Measurements from ENCODE around the gene CD4.

CD4 gene

GRCh38 chr12:6829536-6830220, 40.4 kb downstream of the CD4 start:
- peak; percentile 61 for DNase-seq

GRCh38 chr12:6830286-6830890, 41.1 kb downstream of the CD4 start:
- DNase-seq, result no peak

- DNase-seq, result no peak
Measured at GRCh38 chr12:6830999-6831398, 41.7 kb downstream of the CD4 start.

GRCh38 chr12:6831450-6831995, 42.2 kb downstream of the CD4 start:
- DNase-seq, result no peak

GRCh38 chr12:6832125-6832524, 42.8 kb downstream of the CD4 start:
- no peak for DNase-seq

GRCh38 chr12:6833189-6833890, 44.0 kb downstream of the CD4 start:
- no peak for DNase-seq

GRCh38 chr12:6834254-6834653, 44.9 kb downstream of the CD4 start:
- no peak for DNase-seq

GRCh38 chr12:6834873-6835272, 45.5 kb downstream of the CD4 start:
- DNase-seq, result no peak

- DNase-seq, result no peak
Measured at GRCh38 chr12:6836851-6837250, 47.5 kb downstream of the CD4 start.

GRCh38 chr12:6837370-6838060, 48.2 kb downstream of the CD4 start:
- no peak for DNase-seq

- DNase-seq, result no peak
Measured at GRCh38 chr12:6838854-6839253, 49.5 kb downstream of the CD4 start.

- DNase-seq, result peak; percentile 14
Measured at GRCh38 chr12:6839482-6840201, 50.3 kb downstream of the CD4 start.

- no peak for DNase-seq
Measured at GRCh38 chr12:6840330-6840729, 51.0 kb downstream of the CD4 start.

- no peak for DNase-seq
Measured at GRCh38 chr12:6840761-6841515, 51.6 kb downstream of the CD4 start, which contains the start of gene GNB3. GNB3 (plus strand) TSS chr12:6840925; CDS start chr12:6841288, 363 bp downstream.

GRCh38 chr12:6842075-6842474, 52.7 kb downstream of the CD4 start:
- no peak for DNase-seq

GRCh38 chr12:6843118-6843902, 54.0 kb downstream of the CD4 start:
- no peak for DNase-seq

GRCh38 chr12:6845395-6845794, 56.1 kb downstream of the CD4 start:
- DNase-seq, result no peak

GRCh38 chr12:6846316-6846869, 57.1 kb downstream of the CD4 start:
- DNase-seq, result no peak

GRCh38 chr12:6847676-6848075, 58.3 kb downstream of the CD4 start:
- DNase-seq, result no peak

- no peak for DNase-seq
Measured at GRCh38 chr12:6849427-6849826, 60.1 kb downstream of the CD4 start.
